Endodermal cell (in vitro differentiated cells): Measurements from ENCODE around the gene PCBP3. TPM values are rescaled to one million over a fixed set of nuclear protein-coding genes. Genes with fewer than 3 reads are reported as not detected.

ENCODE experiments used
- DNase-seq: peaks from one replicate; pipeline ENCODE4 v3.0.0-alpha.2; 2017
- H3K27ac ChIP-seq: 2 replicates; pipeline ENCODE4 v1.5.1; 2013; ENCODE audit warnings: mild to moderate bottlenecking, low read depth, low read length, moderate library complexity
- H3K27me3 ChIP-seq: 2 replicates; pipeline ENCODE4 v1.6.1; 2013; ENCODE audit warnings: mild to moderate bottlenecking, low read length, moderate library complexity; ENCODE audit not compliant: insufficient read depth, control insufficient read depth, poor library complexity, severe bottlenecking
- H3K36me3 ChIP-seq: 2 replicates; pipeline ENCODE4 v1.7.0; 2013; ENCODE audit warnings: mild to moderate bottlenecking, low read length, moderate library complexity; ENCODE audit not compliant: control insufficient read depth, insufficient read depth
- H3K4me1 ChIP-seq: one replicate; pipeline ENCODE4 v1.7.0; 2013; ENCODE audit warnings: low read length; ENCODE audit not compliant: control insufficient read depth, insufficient read depth
- H3K4me3 ChIP-seq: 2 replicates; pipeline ENCODE4 v1.5.1; 2013; ENCODE audit warnings: mild to moderate bottlenecking, low read length, moderate library complexity
- H3K9ac ChIP-seq: 2 replicates; pipeline ENCODE4 v1.6.1; 2013; ENCODE audit warnings: mild to moderate bottlenecking, low read length, moderate library complexity; ENCODE audit not compliant: poor library complexity, severe bottlenecking; ENCODE audit errors: extremely low read depth
- H3K9me3 ChIP-seq: 2 replicates; pipeline ENCODE4 v1.6.1; 2013; ENCODE audit warnings: mild to moderate bottlenecking, low read length, moderate library complexity; ENCODE audit not compliant: control insufficient read depth
- H3K27ac Mint-ChIP-seq: 2 replicates; pipeline ENCODE4 v1.8.0; 2020; ENCODE audit warnings: mixed read lengths
- H3K27me3 Mint-ChIP-seq: 2 replicates; pipeline ENCODE4 v1.8.0; 2021; ENCODE audit warnings: mild to moderate bottlenecking, mixed read lengths; ENCODE audit not compliant: insufficient read depth
- H3K36me3 Mint-ChIP-seq: 2 replicates; pipeline ENCODE4 v1.8.0; 2020; ENCODE audit warnings: low read depth, mixed read lengths
- H3K4me1 Mint-ChIP-seq: 2 replicates; pipeline ENCODE4 v1.8.0; 2020; ENCODE audit warnings: mixed read lengths
- H3K4me3 Mint-ChIP-seq: 2 replicates; pipeline ENCODE4 v1.8.0; 2020; ENCODE audit warnings: mild to moderate bottlenecking, moderate library complexity, mixed read lengths
- H3K9me3 Mint-ChIP-seq: 2 replicates; pipeline ENCODE4 v1.8.0; 2020; ENCODE audit warnings: mild to moderate bottlenecking, mixed read lengths
- CTCF ChIP-seq: fragments of 200-600 bp; sonication (generic); conservative IDR thresholded peaks from 2 replicates; pipeline ENCODE4 v1.5.0; 2021; ENCODE audit warnings: antibody characterized with exemption, mild to moderate bottlenecking
- WGBS, 2 experiments: methylation state at CpG; one replicate each; pipeline versions ENCODE4 v1.1.5 to v1.1.7; 2013; ENCODE audit warnings: missing lambda C conversion rate in 2 of 2, mixed read lengths in 1 of 2; ENCODE audit not compliant: insufficient coverage in 1 of 2, insufficient read length in 1 of 2; 5-methylcytosine and 5-hydroxymethylcytosine counted together
- total RNA-seq, 2 donors: library from RNA; stranded (reverse); fragmentation: NEBNext Ultra II Directional in 1 of 2; extraction: Animal tissue kit (Norgen Biotek cat#: 25700) in 1 of 2; gene quantifications; 2 replicates in 1 of 2; 3 replicates in 1 of 2; pipeline ENCODE4 v1.2.1, GENCODE V29; 2021

Gene PCBP3
- total RNA-seq, 2 donors from 2014 or later: 2.1 to 10.6 TPM

- Mint-ChIP-seq H3K9me3 (no peaks in the 10 kb centered on the region), H3K27ac (no peak overlapping the region), H3K4me1 (peaks cover 9% of the 10 kb centered on the region), H3K27me3 (no peaks in the 10 kb centered on the region), H3K4me3 (peak overlapping the region; percentile 63), H3K36me3 (no peaks in the 10 kb centered on the region)
- TF ChIP-seq CTCF: no peak
- no peaks in the 10 kb centered on the region for H3K9me3 ChIP-seq
- peaks cover 8% of the 10 kb centered on the region for H3K27me3 ChIP-seq
- no peak overlapping the region for H3K27ac ChIP-seq
- peak; percentile 69 for DNase-seq
- no peak overlapping the region for H3K9ac ChIP-seq
- no peak overlapping the region for H3K4me3 ChIP-seq
- H3K36me3 ChIP-seq: no peaks in the 10 kb centered on the region
- peaks cover 5% of the 10 kb centered on the region for H3K4me1 ChIP-seq
- WGBS, 2 experiments: 32% methylated on average over 10 of the region's 11 CpGs; no CpG with 5 or more reads in 1 of the 2 experiments
Observed at GRCh38 chr21:45976701-45977311, 333.3 kb downstream of the PCBP3 start.

- peak; percentile 75 for DNase-seq
Observed at GRCh38 chr21:45977396-45977795, 333.9 kb downstream of the PCBP3 start.

GRCh38 chr21:45979141-45979631 is 335.7 kb downstream of the PCBP3 start:
- H3K36me3 ChIP-seq: peaks cover 3% of the 10 kb centered on the region
- no peak overlapping the region for H3K27ac ChIP-seq
- peak; percentile 72 for DNase-seq
- no peak for TF ChIP-seq CTCF
- Mint-ChIP-seq H3K27me3 (no peaks in the 10 kb centered on the region), H3K36me3 (peaks cover under 1% of the 10 kb centered on the region), H3K4me1 (peaks cover 9% of the 10 kb centered on the region), H3K9me3 (no peaks in the 10 kb centered on the region), H3K27ac (no peak overlapping the region), H3K4me3 (no peak overlapping the region)
- peaks cover 5% of the 10 kb centered on the region for H3K4me1 ChIP-seq
- H3K9me3 ChIP-seq: no peaks in the 10 kb centered on the region
- 87 to 90% methylated on average over 7 to 20 of the region's 20 CpGs for WGBS, 2 experiments
- peaks cover 8% of the 10 kb centered on the region for H3K27me3 ChIP-seq
- no peak overlapping the region for H3K9ac ChIP-seq
- no peak overlapping the region for H3K4me3 ChIP-seq

More at GRCh38 chr21:45977396-45977795, 333.9 kb downstream of the PCBP3 start:
- peaks cover 8% of the 10 kb centered on the region for H3K27me3 ChIP-seq
- Mint-ChIP-seq H3K27me3 (no peaks in the 10 kb centered on the region), H3K9me3 (no peaks in the 10 kb centered on the region), H3K4me3 (no peak overlapping the region), H3K36me3 (no peaks in the 10 kb centered on the region), H3K27ac (no peak overlapping the region), H3K4me1 (peaks cover 9% of the 10 kb centered on the region)
- whole genome bisulfite sequencing, 2 experiments: 55 to 80% methylated on average over 1 to 5 of the region's 5 CpGs
- H3K36me3 ChIP-seq: no peaks in the 10 kb centered on the region
- no peak overlapping the region for H3K27ac ChIP-seq
- H3K4me3 ChIP-seq: no peak overlapping the region
- H3K9me3 ChIP-seq: no peaks in the 10 kb centered on the region
- H3K4me1 ChIP-seq: peaks cover 5% of the 10 kb centered on the region
- no peak overlapping the region for H3K9ac ChIP-seq
- TF ChIP-seq CTCF: no peak
